Measurements from ENCODE around the gene SHLD3. TPM values are rescaled to one million over a fixed set of nuclear protein-coding genes. Genes with fewer than 3 reads are reported as not detected.
"Not testable (repeated sequence)": the region's sequence is repeated elsewhere in the genome, so short reads cannot be mapped to it uniquely, and the experiment has no call there.

SHLD3 gene
- polyA plus RNA-seq, 3 donors = 0.75 to 2.4 (median 1.7) TPM

GRCh38 chr5:65672796-65673195 is 48.0 kb downstream of the SHLD3 start:
- 58 to 75% (median 74%) methylated on average over 1 of the region's 1 CpG for WGBS, 3 donors
- H3K27ac ChIP-seq (ENCODE audit: low read depth, low read length) = no peak overlapping the region

GRCh38 chr5:65674749-65675148 is 49.9 kb downstream of the SHLD3 start:
- H3K27ac ChIP-seq (ENCODE audit: low read depth, low read length) = no peak overlapping the region

GRCh38 chr5:65676056-65676455 is 51.2 kb downstream of the SHLD3 start:
- not testable (repeated sequence) for H3K27ac ChIP-seq (ENCODE audit: low read depth, low read length)
- WGBS, 3 donors = 64 to 93% (median 71%) methylated on average over 3 of the region's 3 CpGs

Other genes with a start within 250 kb of the SHLD3 start
- under 1 TPM; 0.03 to 0.67 (median 0.37) TPM for gene ADAMTS6, start 143.1 kb upstream of the SHLD3 start, polyA plus RNA-seq
- gene CENPK, start 61.9 kb upstream of the SHLD3 start, polyA plus RNA-seq = under 1 TPM; 0.56 to 0.65 (median 0.60) TPM
- 10 to 100 TPM in 2 of 3 donors, 1 to 10 TPM in 1; 9.8 to 25.4 (median 18.2) TPM for gene PPWD1, start 61.7 kb upstream of the SHLD3 start, polyA plus RNA-seq
- 1 to 10 TPM; 2.5 to 6.3 (median 4.4) TPM for gene TRIM23, start 694 bp upstream of the SHLD3 start, polyA plus RNA-seq
- 10 to 100 TPM in 2 of 3 donors, 1 to 10 TPM in 1; 6.4 to 12.2 (median 11.2) TPM for gene TRAPPC13, start within 50 bp of the SHLD3 start, polyA plus RNA-seq
- 1 to 10 TPM; 1.1 to 5.1 (median 2.0) TPM for gene SGTB, start 97.1 kb downstream of the SHLD3 start, polyA plus RNA-seq
- gene NLN, start 97.2 kb downstream of the SHLD3 start, polyA plus RNA-seq = 1 to 10 TPM; 4.5 to 5.8 (median 5.1) TPM